Hematopoietic multipotent progenitor cell treated with erythropoietin and hydrocortisone succinate and interleukin-3 and kit ligand, for 4 days (in vitro differentiated cells): ENCODE measurements around the gene CLDN22.

Experiments used
- DNase-seq: peaks from one replicate; pipeline ENCODE4 v3.0.0-alpha.2; 2015

CLDN22 gene

GRCh38 chr4:183321079-183321478 lies 1.0 kb upstream of the CLDN22 start:
- DNase-seq, result no peak

- DNase-seq, result peak; percentile 44
Observed at GRCh38 chr4:183318656-183319055, 1.4 kb downstream of the CLDN22 start.

- no peak for DNase-seq
Observed at GRCh38 chr4:183314806-183315205, 5.3 kb downstream of the CLDN22 start.

GRCh38 chr4:183314336-183314735 lies 5.7 kb downstream of the CLDN22 start:
- DNase-seq, result no peak

GRCh38 chr4:183312841-183313240 lies 7.2 kb downstream of the CLDN22 start:
- no peak for DNase-seq

GRCh38 chr4:183306811-183307210 lies 13.3 kb downstream of the CLDN22 start:
- DNase-seq, result no peak

- no peak for DNase-seq
Observed at GRCh38 chr4:183304538-183304937, 15.5 kb downstream of the CLDN22 start.

- no peak for DNase-seq
Observed at GRCh38 chr4:183304067-183304466, 16.0 kb downstream of the CLDN22 start.

GRCh38 chr4:183303301-183303700 lies 16.8 kb downstream of the CLDN22 start:
- no peak for DNase-seq

- no peak for DNase-seq
Observed at GRCh38 chr4:183300655-183301054, 19.4 kb downstream of the CLDN22 start.

- no peak for DNase-seq
Observed at GRCh38 chr4:183300070-183300469, 20.0 kb downstream of the CLDN22 start.

GRCh38 chr4:183299464-183299863 lies 20.6 kb downstream of the CLDN22 start:
- DNase-seq, result no peak

GRCh38 chr4:183297675-183298074 lies 22.4 kb downstream of the CLDN22 start:
- DNase-seq, result no peak

- no peak for DNase-seq
Observed at GRCh38 chr4:183295711-183296110, 24.4 kb downstream of the CLDN22 start.

GRCh38 chr4:183291070-183291469 lies 29.0 kb downstream of the CLDN22 start:
- no peak for DNase-seq

GRCh38 chr4:183289688-183290087 lies 30.4 kb downstream of the CLDN22 start:
- DNase-seq, result peak; percentile 57

- DNase-seq, result peak; percentile 27
Observed at GRCh38 chr4:183288955-183289354, 31.1 kb downstream of the CLDN22 start.

GRCh38 chr4:183287677-183288076 lies 32.4 kb downstream of the CLDN22 start:
- DNase-seq, result no peak

- DNase-seq, result no peak
Observed at GRCh38 chr4:183287309-183287659, 32.8 kb downstream of the CLDN22 start.

- no peak for DNase-seq
Observed at GRCh38 chr4:183286590-183287308, 33.3 kb downstream of the CLDN22 start.

- DNase-seq, result no peak
Observed at GRCh38 chr4:183285886-183286285, 34.2 kb downstream of the CLDN22 start.

- DNase-seq, result no peak
Observed at GRCh38 chr4:183284965-183285364, 35.1 kb downstream of the CLDN22 start.

GRCh38 chr4:183284258-183284785 lies 35.8 kb downstream of the CLDN22 start:
- DNase-seq, result no peak

GRCh38 chr4:183276106-183276505 lies 44.0 kb downstream of the CLDN22 start:
- DNase-seq, result no peak

GRCh38 chr4:183272384-183272783 lies 47.7 kb downstream of the CLDN22 start:
- DNase-seq, result no peak
